Stimulated activated CD4-positive, alpha-beta T cell treated with anti-CD3 and anti-CD28 coated beads, Interleukin-12 subunit alpha, Interleukin-12 subunit beta, amount 100 ng/mL, for 48 hours (primary cell): ENCODE results near the gene SART3.
"Not testable (repeated sequence)": the region's sequence is repeated elsewhere in the genome, so short reads cannot be mapped to it uniquely, and the experiment has no call there.

Experiments used
- DNase-seq, 3 donors: peaks; one replicate each; pipeline ENCODE4 v3.0.0-alpha.2; 2020; ENCODE audit warnings: low read depth in 2 of 3, low spot score in 1 of 3

The SART3 gene

DNA sequence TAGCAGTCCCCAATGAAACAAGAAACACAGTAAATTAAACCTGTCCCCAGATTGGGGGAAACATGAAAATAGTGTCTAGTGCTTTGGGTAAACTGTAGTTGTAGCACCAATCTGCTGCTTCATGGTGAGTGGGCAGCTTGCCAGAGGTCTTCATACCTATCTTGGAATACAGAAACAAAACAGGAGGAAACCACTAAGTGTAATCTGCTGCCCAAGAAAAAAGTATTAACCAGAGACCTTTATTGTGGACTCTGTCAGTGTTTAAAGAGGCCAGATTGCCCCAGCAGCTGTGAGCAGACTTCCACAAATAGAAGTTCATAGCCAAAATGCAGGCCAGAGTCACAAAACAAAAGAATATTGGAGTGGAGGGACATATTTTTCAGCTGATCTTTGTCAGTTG, 3.8 kb upstream of the SART3 start:
- no peak for DNase-seq

DNA sequence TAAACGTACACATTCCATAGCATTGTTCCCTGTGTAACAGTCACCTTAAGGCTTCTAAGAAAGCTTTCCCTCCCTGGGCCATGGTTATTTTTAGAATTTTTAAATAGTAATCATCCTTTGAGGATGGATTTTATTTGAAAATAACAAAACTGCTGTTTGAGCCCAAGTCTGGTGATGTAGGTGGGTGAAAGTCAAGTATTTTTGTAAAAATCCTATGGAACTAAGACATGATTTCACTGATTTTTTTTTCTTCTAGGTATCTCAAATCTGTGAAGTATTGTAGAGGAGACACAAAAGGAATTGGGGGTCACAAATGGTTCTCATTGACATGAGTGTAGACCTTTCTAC, 2.8 kb upstream of the SART3 start:
- no peak for DNase-seq

DNA sequence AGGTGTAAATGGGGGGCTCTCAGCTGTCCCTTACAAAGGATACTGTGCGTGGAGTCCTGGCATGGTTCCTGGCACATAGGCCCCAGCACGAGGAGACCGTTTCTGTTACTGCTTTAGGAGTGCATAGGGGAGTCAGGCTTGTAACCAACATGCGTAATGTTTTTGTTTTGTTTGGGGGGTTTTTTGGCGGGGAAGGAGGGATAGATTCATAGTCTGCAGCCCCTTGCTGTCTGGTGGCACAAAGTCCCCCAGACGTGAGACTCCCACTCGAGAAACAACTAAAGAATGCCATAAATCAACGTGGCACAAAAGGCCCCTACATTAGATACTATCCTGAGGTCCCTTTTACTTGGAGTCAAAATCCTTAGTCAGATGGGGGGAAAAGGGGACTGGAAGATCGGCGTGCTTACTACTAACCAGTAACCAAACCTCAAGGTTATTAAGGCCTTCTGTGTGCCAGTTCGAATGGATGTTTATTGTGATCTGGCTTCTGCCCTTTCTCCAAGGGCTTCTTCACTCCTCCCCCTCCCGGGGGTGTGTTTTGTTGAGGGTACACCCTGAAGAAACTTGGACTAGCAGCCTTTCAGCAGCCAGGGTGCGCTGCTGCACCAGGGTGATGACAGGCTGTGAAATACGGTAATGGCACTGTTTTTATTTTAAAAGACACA, 2.3 kb upstream of the SART3 start:
- peak; percentile 73 to 82 (median 82) for DNase-seq

DNA sequence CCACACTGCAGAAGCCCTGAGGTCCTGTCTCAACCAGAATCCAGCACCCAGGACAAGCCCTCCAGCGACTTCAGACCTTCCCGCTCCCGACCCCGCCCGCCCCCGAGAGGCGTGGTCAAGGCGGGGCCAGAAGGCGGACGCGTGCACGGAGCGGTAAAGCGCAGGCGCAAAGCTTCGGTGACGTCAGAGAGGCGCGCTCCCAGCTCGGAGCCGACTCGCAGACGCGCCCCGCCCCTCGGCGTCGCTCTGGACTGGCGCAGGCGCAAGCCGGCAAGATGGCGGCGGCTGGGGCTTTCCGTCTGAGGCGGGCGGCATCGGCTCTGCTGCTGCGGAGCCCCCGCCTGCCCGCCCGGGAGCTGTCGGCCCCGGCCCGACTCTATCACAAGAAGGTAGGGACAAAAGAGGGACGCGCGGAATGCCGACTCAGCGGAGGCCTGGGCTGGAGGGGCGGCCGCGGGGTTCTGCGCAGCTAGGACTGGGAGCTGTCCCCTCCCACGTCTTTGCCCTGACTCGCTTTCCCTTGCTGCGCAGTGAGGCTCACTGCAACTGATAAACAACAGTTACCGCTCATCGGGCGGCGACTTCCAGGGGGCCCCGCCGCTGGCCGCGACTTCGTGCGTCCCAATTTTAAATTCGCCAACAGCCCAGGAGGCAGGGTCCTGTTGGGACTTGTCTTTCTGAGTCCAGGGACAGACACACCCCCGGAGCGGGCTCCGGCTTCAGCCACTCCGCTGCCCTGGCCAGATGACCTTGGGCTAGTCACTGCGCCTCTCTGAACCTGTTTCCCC, 1.6 kb upstream of the SART3 start, which contains the start of gene ISCU:
Gene ISCU, plus strand, starts transcription at position 249 of the 788 bp plus-strand sequence. Its CDS starts 27 bp downstream, at position 276.
- peak; percentile 96 to 98 (median 98) for DNase-seq

DNA sequence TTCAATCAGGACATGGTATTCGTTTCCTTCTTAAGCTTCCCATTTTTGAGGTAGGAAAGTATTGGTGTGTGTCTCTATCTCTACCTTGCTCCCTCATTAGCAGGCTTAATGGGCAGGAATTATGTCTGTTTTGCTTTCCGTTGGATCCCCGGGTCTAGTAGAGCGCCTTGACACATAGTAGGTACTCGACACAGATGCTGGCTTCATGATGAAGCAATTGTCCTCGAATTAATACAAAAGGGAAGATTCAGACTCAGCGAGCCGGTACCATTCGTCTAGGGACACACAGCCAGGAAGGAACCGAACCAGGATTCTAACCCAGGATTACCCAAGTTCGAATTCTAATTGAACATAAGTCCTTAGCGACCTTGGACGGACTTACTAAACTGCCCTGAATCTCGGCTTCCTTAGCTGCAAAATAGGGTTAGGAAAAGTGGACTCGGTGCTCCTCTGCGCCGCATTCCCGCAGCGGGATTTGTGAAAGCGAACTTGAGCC, 927 bp upstream of the SART3 start:
- DNase-seq: no peak

DNA sequence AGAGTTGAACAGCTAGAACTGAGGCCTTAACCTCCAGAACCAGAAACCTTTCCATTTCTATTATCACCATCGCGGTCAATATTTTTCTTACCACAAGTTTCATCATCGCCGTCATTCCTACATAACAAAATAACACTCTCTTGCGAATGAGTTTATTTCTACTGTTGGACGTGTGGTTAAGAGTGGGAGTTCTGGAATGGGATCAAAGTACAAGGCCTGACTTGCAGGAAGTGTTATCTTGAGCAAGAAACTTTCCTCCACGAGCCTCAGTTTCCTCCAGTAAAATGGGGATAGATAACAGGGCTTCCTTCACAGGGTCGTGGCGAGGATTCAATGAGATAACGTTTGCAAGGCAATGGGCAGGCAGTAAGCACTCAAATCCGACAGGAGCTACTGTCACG, 652 bp downstream of the SART3 start:
- no peak for DNase-seq

DNA sequence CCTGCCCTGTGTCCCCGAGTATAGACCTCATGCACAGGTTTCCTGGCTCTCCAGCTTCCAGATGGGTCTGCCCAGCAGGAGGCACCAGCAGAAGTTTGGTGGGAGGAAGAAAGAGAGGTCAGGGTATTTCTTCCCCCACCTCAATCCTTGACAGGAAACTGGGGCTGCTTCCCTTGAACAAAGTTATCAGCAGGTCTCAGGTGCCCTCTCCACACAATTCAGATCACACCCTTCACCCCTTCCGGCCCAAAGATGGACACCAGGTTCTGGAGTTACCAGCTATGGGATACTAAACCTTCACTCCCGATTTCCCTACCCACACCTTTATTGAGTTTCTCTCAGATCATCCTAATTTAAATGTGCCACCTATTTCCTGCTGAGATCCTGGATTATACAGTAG, 1.2 kb downstream of the SART3 start:
- no peak for DNase-seq

DNA sequence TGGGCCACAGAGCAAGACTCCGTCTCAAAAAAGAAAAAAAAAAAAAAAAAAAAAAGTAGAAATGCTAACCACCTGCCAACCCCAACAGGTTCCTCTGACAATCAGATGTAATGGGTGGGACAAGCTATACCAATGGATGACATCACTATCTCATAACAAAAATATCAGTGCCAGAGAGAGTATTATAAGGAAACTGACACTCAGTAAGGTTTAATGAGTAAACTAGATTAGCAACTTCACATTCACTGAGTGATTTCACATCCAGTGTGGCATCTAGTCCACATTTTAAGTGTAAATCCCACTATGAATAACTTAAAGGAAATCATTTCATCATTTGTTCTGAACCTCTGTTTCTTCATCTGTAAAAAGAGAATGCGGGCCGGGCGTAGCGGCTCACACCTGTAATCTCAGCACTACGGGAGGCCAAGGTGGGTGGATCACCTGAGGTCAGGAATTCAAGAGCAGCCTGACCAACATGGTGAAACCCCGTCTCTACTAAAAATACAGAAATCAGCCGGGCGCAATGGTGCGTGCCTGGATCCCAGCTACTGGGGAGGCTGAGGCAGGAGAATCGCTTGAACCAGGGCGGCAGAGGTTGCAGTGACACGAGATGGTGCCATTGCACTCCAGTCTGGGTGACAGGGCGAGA, 1.8 kb downstream of the SART3 start:
- no peak for DNase-seq

DNA sequence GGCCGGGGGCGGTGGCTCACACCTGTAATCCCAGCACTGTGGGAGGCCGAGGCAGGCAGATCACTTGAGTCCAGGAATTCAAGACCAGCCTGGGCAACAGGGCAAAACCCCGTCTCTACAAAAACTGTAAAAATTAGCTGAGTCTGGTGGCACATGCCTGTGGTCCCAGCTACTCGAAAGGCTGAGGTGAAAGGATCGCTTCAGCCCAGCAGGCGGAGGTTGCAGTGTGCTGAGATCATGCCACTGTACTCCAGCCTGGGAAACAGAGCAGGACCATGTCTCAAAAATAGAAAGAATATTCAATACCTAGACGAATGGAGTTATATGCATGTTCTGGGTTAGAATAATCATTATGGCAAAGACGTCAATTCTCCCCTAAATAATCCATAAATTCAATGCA, 5.6 kb downstream of the SART3 start:
- not testable (repeated sequence) for DNase-seq

DNA sequence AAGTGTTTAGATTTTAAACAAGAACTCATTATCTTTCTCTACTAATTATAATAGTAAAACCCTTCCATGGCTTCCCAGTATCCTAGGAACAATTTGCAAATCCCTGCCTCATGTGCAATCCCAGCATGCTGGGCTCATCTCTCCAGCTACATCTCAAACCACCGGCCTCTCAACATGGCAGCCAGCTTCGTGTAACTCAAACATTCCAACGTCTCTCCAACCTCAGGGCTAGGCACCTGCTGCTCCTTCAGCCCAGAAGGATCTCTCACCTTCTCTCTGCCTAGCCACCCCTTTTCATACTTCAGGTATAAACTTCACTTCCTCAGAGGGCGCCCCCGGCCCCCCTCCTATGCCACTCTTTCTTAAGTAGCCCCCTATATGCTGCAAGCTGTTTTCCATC, 7.2 kb downstream of the SART3 start:
- DNase-seq: no peak

DNA sequence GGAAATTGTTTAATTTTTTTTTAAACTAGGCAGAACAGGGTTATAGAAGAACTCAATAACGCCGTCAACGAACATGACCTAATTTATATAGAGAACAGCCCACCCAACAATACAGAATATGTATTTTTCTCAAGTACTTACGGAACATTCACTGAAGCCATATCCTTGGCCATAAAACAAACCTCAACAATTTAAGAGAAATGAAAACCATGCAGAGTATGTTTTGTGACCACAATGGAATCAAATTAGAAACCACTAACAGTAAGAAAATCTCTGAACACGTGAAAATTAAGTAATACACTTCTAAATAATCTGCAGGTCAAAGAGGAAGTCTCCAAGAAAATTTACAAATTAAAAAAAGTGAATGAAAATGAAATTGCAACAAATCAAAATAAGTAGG, 9.4 kb downstream of the SART3 start:
- no peak for DNase-seq

DNA sequence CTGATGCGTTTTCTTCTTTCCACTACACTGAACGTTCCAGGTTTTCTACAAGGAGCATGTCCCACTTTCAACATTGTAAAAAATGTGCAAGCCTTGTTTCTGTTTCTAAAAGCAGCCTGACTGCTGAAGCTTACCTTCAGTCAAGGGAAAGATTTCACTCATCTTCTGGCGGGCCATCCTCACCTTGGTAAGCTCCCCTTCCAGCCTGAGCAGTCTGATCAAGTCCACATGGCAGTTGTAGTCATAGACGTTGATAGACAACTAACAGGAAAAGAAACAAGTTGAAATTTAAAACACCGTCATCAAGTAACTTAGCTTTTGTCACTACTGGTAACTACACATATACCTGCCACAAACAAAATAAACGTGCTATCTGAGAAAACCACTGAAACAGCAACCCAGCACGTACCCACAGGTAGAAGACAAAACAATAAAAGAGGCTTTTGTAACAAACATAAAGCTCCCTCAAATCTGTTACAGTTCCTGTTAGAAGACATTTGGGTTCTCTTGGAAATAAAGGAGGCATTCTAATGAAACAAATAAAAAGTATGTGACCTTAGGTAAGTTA, 11.9 kb downstream of the SART3 start:
- DNase-seq: no peak

DNA sequence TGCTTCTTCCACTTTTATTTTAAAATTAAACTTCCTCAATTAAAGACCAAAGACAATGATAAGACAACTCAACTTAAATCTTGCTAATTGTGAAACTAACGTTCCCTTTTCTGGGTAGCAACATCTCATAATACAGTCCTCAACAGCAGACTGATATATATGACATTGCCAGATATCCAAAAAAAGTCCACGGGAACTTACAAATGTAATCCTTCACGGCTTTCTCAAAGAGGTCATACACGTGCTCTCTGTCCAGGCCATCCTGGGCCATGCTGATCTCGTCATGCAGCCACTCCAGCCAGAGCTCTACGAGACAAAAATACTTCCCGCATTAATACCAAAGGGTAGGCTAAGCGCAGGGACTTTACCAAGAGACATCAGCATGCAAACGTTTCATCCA, 13.3 kb downstream of the SART3 start:
- DNase-seq: no peak

DNA sequence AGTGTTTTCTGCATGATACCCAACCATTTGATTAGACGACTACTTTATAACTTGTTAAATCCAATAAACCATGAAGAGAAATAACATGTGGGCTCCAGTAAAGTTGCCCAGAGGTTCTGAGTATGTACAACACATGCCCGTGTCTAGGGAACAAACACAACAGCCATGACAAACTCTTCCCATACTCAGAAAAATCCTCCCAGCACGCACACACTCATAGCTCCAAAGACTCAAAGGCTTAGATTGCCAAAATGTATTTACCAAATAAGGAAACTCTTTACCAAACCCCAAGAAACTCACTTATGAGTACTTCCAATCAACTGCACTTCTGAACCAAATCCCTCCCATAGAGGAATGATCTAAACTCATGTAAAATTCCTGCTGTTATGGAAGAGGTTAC, 17.3 kb downstream of the SART3 start:
- no peak for DNase-seq

DNA sequence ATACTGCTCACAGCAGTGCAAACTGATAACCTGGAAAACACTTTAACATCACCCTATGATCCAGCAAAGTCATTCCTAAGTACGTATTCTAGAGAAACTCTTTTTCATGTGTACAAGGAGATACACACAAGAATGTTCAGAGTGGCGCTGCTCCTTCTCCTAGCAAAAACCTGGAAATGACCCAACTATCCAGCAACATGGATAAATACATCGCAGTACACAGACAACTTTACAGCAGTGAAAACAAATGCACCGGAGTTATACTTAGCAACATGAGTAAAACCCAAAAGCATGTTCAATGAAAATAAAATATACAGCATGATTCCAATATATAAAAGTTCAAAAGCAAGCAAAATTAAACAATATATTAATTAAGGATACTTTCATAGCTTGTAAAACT, 18.7 kb downstream of the SART3 start:
- no peak for DNase-seq

DNA sequence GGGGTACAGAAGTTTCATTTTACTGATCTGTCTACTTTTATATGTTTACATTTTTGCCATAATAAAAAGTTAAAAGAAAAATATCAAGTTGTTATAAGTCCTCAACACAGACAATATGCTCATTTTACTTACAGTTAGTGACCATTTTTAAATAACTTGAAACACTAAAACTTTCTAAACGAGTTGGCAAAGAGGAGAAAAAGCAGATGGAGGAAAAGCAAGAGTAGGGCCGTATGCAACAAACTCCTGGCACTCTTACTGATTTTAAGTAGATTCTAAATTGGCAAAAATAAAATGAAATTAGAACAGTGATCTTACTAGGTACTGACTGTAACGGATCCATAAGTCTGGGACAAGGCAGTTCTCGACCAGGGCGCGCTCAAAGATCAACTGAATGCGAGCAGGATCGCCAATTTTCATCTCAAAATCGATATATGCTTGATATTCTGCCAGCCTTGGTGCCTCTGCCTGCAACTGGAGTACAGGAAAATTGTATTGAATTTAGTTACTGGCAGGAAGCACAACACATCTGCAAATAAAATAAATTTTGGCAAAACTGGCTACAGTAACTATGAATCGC, 22.3 kb downstream of the SART3 start:
- DNase-seq: no peak

DNA sequence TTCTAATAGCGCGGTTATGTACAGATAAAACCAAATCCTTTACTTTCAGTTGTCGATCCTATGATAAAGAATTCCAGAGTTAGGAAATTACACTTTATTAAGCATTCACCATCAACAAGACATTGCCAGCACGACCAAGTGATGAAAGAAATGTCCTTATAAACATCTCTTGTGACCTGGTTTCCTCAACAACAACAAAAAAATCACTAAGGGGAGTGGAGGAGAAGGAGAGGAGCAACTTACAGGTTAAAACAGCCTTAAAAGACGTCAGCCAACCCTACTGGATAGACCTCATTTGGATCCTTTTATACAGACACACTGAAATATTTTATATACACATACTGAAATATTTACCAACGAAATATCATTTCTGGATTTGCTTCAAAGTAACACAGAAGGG, 22.8 kb downstream of the SART3 start:
- no peak for DNase-seq

DNA sequence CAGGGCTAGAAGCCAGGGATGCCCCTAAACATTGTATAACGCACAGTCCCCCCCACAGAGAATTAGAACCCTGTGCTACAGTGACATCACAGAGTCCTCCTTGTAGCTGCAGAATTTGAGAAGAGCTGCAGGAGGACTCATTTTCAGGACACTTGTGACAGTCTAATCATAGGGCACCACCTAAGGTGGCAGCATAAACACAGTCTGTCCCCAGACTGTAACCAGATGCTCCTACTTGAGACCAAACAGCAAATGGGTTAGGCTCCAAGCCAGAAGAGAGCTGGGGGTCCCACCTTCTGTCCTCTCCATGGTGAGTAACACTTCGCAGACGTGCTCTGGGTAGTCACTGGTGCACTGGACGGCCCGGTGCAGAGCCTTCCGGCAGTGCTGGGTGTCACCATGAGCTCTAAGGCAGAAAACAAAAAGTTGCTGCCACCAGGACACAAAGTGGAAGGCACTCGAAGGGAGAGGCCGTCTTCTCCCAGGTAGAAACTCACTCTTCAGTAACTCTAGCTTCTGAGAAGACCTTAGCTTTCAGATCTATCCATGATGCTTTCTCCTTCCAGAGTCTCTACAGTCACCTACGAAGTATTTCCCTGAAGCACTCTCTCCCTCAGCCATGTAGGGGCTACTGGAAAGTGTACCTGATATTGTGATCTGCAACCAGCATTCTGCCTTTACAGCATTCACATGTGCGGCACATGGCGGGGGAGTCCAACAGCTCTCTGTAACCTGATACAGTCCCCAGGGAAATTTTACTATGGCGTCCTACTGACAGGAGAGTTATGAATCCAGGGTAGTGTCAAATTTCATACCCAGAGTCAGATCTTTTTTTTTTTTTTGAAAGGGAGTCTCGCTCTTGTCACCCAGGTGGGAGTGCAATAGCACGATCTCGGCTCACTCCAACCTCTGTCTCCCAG, 28.8 kb downstream of the SART3 start:
- DNase-seq: no peak

DNA sequence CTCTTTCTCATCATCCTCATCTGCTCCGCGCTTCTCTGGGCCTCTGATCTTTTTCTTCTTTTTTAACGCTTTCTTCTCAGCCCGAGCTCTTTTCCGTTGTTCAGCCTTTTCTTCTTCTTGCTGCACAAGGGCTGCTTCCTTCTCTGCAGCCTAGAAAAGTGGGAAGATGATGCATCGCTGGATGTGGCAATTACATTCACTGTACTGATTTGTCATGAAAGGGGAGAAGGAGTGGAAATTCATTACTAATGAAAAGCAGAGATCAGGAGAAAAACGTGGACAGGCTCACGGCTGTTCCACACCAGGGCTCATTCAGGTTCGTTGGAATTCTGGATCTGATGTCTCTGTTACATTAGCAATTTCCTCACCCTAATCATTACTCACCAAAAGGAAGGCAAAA, 30.8 kb downstream of the SART3 start:
- no peak for DNase-seq

DNA sequence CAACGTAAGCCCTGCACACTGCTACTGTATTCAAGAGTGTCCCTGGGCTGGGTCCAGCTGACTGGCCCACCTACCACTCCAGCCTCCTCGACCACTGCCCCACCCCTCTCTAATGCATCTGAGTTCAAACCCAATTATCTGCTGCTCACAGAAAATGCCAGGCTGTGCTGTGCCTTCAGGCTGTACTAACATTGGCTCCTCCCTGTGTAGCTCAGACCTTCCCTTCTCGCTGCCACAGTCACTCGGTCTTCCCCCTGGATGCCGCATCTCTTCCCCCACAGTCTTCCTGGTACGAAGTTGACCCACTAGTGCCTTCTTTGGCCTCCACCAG, 33.8 kb downstream of the SART3 start:
- DNase-seq: no peak
